Measurements from ENCODE around the gene SEPTIN5. TPM values are rescaled to one million over a fixed set of nuclear protein-coding genes. Genes with fewer than 3 reads are reported as not detected.
A peak's percentile ranks its signal among the peaks of the same experiment; 100 is the strongest.

Gene SEPTIN5
- total and polyA plus RNA-seq, 9 of the 15 experiments (the other 6 are each of a cell fraction or from before 2014, with no cell fraction given) = 0.03 to 195 (median 119) TPM

DNA sequence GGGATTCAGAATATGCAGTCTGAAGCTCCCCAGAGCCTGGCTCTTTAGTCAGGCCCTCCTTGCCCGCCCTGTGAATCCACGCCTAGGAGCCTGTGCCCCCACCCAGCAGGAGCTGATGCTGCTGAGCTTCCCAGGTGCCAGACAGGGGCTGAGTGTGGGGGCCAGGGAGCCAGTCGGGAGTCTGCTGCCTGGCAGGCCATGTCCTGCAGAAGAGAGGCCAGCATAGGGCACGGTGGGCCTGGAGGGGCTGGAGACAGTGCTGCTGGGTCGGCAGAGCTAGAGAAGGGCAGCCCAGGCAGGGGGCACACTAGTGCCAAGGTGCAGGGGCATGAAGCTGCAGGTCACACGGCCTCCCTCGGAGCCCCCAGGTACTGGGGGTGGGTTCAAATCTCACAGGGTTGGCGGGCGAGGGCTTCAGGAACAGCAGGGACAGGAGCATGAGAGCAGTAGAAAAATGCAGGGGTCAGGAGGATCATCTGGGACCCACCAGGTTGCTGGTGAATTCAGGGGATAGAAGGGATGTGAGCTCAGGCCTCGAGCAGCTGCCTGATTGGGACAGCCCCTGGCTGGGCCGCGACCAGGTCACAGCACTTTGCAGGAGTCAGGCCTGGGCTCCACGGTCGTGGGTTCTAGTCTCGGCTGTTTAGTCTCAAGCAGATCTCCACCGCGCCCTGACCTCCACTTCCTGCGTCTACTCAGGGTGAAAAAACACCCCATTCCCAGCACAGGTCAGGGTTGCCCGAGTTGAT lies 4.1 kb upstream of the SEPTIN5 start (continued):
- TF ChIP-seq, protein P1, sequence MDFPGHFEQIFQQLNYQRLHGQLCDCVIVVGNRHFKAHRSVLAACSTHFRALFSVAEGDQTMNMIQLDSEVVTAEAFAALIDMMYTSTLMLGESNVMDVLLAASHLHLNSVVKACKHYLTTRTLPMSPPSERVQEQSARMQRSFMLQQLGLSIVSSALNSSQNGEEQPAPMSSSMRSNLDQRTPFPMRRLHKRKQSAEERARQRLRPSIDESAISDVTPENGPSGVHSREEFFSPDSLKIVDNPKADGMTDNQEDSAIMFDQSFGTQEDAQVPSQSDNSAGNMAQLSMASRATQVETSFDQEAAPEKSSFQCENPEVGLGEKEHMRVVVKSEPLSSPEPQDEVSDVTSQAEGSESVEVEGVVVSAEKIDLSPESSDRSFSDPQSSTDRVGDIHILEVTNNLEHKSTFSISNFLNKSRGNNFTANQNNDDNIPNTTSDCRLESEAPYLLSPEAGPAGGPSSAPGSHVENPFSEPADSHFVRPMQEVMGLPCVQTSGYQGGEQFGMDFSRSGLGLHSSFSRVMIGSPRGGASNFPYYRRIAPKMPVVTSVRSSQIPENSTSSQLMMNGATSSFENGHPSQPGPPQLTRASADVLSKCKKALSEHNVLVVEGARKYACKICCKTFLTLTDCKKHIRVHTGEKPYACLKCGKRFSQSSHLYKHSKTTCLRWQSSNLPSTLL (IDR thresholded peaks at IDR 0.05) = no peak
- TF ChIP-seq POLR2G (IDR thresholded peaks at IDR 0.05; ENCODE audit: low read depth, low read length) (0 out of 2 replicates have a peak, but pooled peaks have one; percentile 5), PTTG1 (tag; IDR thresholded peaks at IDR 0.05; ENCODE audit: low read depth) (no peak), SIRT6 (IDR thresholded peaks at IDR 0.05; ENCODE audit: low read depth, low read length) (no peak), HIVEP1 (CRISPR knock-in tag; IDR thresholded peaks at IDR 0.05) (peak; percentile 21; the same call in 1 of the 2 replicates), EP400 (IDR thresholded peaks at IDR 0.05) (no peak), MYC (IDR thresholded peaks at IDR 0.05; ENCODE audit: low read depth, low read length) (no peak), MYC (CRISPR knock-in tag; IDR thresholded peaks at IDR 0.05; ENCODE audit: borderline replicate concordance, low read depth) (0 out of 2 replicates have a peak, but pooled peaks have one; percentile 12)
- TF ChIP-seq, protein P2, sequence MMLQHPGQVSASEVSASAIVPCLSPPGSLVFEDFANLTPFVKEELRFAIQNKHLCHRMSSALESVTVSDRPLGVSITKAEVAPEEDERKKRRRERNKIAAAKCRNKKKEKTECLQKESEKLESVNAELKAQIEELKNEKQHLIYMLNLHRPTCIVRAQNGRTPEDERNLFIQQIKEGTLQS (IDR thresholded peaks at IDR 0.05) = no peak
- TF ChIP-seq, protein P2 (CRISPR knock-in tag; conservative IDR thresholded peaks at IDR 0.05) = 0 out of 2 replicates have a peak, but pooled peaks have one; percentile 42
